ENCODE results near the gene B3GAT1.
"Not testable (repeated sequence)": the region's sequence is repeated elsewhere in the genome, so short reads cannot be mapped to it uniquely, and the experiment has no call there.

Gene B3GAT1

GRCh38 chr11:134350381-134350780 is 61.7 kb downstream of the B3GAT1 start:
- DNase-seq: no peak

GRCh38 chr11:134349802-134350355 is 62.2 kb downstream of the B3GAT1 start:
- DNase-seq: no peak

DNA sequence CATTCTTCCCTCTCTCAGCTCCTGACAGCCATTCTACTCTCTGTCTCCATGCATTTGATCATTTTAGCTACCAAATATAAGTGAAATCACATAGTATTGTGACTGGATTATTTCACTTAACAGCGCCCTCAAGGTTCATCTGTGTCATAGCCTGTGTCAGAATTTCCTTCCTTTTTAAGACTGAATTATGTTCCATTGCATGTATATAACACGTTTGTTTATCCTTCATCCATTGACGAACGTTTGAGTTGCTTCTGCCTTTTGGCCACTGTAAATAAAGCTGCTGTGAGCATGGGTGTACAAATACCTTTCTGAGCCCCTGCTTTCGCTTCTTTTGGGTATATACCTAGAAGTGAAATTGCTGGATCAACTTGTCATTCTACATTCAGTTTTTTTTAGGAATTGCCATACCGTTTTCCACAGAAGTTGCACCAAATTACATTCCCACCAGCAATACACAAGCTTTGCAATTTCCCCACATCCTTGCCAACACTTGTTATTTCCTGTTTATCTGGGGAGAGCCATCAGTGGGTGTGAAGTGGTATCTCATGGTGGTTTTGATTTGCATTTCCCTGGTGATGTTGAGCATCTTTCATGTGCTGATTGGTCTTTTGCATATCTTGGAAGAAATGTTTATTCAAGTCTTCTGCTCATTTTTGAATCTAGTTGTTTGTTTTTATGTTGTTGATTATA is 62.8 kb downstream of the B3GAT1 start:
- DNase-seq: no peak

DNA sequence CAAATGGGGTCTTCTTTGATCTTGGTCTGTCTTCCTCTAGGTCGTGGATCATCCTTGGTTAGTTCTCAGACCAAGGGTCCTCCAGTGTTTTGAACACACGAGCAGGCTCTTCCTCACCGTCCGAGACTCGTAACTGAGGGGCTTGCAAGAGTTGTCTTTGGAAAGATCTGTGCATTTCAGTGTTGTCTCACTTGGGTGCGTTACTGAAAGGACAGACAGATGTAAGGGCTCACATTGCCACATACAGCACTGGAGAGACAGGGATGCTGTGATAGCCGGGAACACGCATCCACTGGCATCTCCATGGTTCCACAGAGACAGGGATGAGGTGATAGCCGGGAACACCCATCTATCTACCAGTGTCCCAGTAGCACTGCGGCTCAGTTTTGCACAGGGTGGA is 64.6 kb downstream of the B3GAT1 start:
- no peak for DNase-seq

DNA sequence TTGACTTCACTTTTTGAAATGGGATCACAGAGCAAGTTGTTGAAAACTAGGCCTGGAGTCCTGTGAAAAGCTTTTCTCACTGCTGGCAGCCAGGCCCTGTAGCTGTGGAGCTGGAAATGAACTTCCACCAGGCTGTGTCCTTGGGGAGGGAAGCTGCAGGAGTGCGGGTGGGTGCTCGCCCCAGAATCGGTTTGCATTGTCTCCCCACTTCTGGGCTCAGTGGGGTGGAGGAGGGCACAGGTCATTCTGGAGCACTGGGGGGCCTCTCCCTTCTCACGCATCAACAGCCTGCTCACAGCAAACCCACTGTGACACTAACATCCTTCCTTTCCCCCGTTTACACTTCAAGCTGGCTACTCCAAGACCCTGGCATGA is 65.1 kb downstream of the B3GAT1 start:
- no peak for DNase-seq

- no peak for DNase-seq
Measured at GRCh38 chr11:134346101-134346975, 65.7 kb downstream of the B3GAT1 start.

GRCh38 chr11:134345237-134345550 is 66.8 kb downstream of the B3GAT1 start:
- DNase-seq: no peak

DNA sequence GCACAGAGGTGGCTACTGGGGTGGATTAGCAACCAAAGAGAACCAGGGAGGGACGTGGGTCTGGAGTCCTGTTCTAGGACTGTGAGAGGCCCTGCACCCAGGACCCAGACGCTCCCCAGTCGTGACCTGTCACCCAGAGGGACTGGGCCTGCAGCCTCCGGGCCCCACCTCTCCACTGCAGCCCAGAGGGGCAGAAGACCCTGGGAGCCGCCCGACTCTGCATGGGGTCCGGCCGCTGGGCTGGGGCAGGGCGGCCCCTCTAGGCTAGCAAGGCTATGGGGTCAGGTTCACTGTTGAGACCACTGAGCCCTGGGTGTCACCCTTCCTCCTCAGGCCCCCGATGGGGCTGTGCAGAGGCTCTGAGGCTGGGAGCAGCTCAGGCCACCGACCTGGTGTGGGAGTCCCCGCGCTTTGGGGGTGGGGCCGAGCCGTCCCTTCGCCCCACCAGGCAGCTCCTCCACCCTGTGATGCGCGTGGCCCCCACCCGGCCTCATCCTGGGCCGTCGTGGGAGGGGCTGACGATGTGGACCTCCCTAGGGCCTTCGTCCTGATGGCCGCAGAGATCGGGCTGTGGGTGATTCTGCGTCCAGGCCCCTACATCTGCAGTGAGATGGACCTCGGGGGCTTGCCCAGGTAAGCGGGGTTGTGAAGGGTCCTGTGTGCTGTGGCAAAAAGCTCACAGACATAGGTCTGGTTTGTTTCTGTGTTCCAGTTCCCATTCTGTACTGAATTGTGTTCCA is 67.4 kb downstream of the B3GAT1 start:
- DNase-seq: not testable (repeated sequence)

- DNase-seq: no peak
Measured at GRCh38 chr11:134343646-134344045, 68.4 kb downstream of the B3GAT1 start.

- DNase-seq: no peak
Measured at GRCh38 chr11:134342572-134343340, 69.3 kb downstream of the B3GAT1 start.

GRCh38 chr11:134341805-134342571 is 70.1 kb downstream of the B3GAT1 start:
- no peak for DNase-seq

DNA sequence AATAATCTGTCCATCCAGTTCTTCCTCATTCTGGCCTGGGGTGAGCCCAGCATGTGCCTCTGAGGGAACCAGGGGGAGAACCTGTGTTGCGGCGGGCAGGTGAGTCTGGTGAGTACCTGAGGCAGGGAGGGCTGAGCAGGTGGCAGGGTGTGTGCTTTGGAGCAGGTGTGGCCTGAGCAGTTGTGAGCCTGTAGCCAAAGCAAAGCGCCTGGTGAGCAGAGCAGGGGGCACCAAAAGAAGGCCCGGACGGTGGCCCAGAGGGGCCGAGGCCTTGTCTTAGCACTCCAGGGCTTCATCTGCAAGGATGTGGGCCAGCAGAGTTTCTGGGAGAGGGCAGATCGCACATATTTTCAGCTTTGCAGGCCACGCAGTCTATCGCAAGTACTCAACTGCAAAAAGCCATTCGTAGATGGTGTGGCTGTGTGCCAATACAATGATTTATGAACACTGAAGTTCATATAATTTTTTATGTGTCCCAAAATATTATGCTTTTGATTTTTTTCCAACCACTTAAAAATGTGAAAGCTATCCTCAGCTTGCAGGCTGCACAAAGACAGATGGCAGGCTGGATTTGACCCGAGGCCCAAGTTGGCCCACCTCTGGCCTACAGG is 71.6 kb downstream of the B3GAT1 start:
- DNase-seq: no peak

- no peak for DNase-seq
Measured at GRCh38 chr11:134339756-134340155, 72.3 kb downstream of the B3GAT1 start.

DNA sequence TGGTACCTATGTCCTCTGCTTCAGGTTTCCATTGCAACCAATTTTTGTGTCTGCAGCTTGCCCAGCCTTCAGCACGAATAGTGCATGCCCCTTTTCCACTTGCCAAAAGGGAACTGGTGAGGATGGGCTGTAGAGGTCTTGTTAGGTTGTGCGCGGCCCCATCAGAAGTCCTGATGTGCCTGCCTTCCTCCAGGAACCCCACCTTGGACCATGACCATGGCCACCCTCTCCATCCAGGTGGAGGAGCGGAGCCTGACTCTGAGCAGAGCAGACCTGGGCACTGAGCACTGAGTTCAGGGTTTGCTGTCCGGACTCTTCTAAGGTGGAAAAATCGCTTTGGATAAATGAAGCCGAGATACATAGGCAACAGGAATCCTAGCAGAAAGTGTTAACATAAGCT is 73.4 kb downstream of the B3GAT1 start:
- DNase-seq: no peak

- DNase-seq: no peak
Measured at GRCh38 chr11:134338068-134338467, 74.0 kb downstream of the B3GAT1 start.

DNA sequence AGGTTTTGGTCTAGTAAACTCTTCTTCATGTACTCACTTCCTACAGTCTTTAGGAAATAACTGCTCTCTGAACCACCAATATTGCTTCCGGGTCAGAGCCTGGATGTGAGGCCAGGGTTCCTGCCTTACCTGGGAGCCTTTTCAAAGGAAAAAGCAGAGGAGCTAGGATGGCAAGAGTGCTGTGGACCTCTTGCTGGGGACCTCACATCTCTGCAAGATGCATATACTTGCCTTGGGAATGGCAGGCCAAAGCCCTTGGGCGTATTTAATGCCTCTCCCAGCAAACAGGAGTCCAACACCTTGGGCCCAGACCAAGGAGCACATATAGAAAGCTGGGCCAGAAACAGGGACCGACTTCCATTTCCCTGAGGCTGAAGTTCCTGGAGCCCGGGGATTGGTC is 75.0 kb downstream of the B3GAT1 start:
- DNase-seq: no peak

GRCh38 chr11:134334796-134335571 is 77.1 kb downstream of the B3GAT1 start:
- DNase-seq: no peak

- no peak for DNase-seq
Measured at GRCh38 chr11:134333946-134334345, 78.1 kb downstream of the B3GAT1 start.

GRCh38 chr11:134333312-134333711 is 78.7 kb downstream of the B3GAT1 start:
- no peak for DNase-seq

DNA sequence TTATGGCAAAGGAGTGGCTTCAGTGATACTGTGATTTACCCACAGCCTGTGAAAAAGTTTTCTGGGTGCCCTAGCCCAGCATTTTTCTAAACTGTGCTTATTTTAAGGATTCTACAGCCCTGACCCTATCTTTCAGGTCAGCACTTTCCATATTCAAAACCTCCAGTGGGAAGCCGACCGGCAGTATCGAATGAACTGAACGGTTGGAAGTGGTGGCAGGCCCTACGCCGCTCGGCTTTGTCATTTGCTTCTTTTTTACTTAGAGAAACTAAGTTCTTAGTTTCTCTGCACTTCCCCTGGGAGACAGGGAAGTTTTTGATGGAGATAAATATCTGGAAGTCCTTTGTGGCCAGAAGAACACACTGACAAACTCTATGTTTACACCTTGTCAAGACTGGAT is 79.3 kb downstream of the B3GAT1 start:
- no peak for DNase-seq

DNA sequence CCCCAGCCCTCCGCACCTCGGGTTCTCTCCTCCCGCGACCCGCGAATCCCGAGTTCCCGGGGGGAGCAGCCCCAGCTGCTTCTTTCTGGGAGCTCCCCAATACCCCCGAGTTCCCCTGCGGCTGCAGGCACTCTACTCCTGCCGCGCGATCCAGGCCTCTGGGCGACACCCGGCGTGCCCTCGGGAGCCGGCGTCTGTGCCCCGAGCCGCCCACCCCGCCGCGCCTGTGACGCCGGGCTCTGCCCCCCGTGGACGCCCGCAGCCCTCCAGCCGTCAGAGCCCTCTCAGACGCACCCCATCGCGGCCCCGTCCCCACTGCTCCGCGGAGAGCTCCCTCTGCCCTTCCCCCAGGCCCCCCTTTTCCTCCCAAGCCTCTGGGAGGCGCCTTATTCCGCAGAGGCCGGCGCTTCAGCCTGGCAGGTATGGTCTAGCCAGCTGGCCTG is 79.8 kb downstream of the B3GAT1 start:
- peak in 1 of 2 donors; percentile 15 for DNase-seq
